NCI-H2029 treated with DMSO at 0.1 percent for 48 hours (cell line): ENCODE measurements around the gene MRPS22.
"Not testable (repeated sequence)": the region's sequence is repeated elsewhere in the genome, so short reads cannot be mapped to it uniquely, and the experiment has no call there.

Experiments used
- DNase-seq: peaks from one replicate; lab custom pipeline; 2025; lab: John Stamatoyannopoulos, UW

The MRPS22 gene

GRCh38 chr3:139396707-139397106, 52.9 kb downstream of the MRPS22 start:
- no peak for DNase-seq

- not testable (repeated sequence) for DNase-seq
These were observed 57.3 kb downstream of the MRPS22 start for GRCh38 chr3:139401155-139401554.
